ENCODE data around the gene HSD17B3.

- TF ChIP-seq CTCF (IDR thresholded peaks at IDR 0.05) (no peak), EZH2phosphoT487 (IDR thresholded peaks at IDR 0.05) (no peak), EZH2 (IDR thresholded peaks at IDR 0.05) (no peak)
Measured at GRCh38 chr9:96293498-96294158, 8.3 kb downstream of the HSD17B3 start.
